ENCODE data around the gene RHBDD3.
"Not testable (repeated sequence)": the region's sequence is repeated elsewhere in the genome, so short reads cannot be mapped to it uniquely, and the experiment has no call there.

Gene RHBDD3

DNA sequence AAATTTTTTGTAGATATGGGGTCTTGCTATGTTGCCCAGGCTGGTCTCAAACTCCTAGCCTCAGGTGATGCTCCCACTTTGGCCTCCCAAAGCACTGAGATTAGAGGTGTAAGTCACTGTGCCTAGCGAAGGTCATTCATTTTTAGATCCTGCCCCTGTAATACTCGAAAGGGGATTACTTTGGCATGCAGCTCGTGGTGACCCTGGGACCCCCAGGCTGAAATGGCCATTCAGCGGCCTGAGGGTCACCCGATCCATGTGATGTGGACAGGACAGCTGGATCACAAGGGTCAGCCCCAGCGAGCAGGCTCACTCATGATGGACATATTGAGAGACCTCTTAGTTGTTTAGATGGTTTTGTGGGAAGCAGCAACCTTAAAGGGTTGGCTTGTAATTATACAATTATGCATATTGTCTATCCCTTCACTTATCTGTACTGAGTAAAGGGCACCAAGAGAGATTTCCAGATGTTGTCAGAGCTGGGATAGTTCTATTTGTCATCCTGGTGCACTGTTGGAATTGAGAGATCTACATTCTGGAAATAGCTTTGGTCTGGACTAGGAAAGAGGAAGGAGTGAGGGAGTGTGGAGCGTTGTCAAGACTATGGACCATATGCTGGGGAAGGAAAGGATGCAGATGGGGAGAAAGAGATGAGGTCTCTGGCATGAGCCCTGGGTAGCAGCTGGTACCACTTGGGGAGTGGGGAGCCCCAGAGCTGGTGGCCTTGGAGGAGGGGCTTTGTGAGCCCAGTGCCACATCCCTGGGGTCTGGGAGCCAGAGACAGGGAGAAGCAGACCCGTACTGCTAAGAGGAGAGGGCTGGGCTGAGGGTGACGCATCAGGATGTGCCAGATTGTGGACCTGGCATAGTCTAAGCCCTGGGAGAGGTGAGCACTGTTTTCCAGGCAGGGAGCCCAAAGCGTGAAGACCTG lies 15.5 kb downstream of the RHBDD3 start:
- no peak for DNase-seq (ENCODE audit: low read depth in 1 of 2, low spot score in 1 of 2)

DNA sequence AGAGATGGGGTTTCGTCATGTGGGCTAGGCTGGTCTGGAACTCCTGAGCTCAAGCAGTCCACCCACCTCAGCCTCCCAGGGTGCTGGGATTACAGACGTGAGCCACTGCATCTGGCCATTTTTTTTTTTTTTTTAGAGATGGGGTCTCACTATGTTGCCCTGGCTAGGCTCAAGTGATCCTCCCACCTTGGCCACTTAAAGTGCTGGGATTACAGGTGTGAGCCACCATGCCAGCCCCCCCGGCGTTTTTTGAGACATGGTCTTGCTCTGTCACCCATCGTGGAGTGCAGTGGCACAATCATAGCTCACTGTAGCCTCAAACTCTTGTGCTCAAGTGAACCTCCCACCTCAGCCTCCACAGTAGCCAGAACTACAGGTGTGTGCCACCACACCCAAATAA lies 16.5 kb downstream of the RHBDD3 start:
- no peak for DNase-seq (ENCODE audit: low read depth in 1 of 2, low spot score in 1 of 2)

DNA sequence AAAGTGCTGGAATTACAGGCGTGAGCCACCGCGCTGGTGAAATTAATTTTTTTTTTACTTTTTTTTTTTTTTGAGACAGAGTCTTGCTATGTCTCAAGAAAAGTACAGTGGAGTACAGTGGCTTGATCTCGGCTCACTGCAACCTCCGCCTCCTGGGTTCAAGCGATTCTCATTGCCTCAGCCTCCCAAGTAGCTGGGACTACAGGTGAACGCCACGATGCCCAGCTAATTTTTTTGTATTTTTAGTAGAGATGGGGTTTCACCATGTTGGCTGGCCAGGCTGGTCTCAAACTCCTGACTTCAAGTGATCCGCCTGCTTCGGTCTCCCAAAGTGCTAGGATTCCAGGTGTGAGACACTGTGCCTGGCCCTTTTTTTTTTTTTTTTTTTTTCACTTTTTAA lies 19.9 kb downstream of the RHBDD3 start:
- not testable (repeated sequence) for DNase-seq (ENCODE audit: low read depth in 1 of 2, low spot score in 1 of 2)

DNA sequence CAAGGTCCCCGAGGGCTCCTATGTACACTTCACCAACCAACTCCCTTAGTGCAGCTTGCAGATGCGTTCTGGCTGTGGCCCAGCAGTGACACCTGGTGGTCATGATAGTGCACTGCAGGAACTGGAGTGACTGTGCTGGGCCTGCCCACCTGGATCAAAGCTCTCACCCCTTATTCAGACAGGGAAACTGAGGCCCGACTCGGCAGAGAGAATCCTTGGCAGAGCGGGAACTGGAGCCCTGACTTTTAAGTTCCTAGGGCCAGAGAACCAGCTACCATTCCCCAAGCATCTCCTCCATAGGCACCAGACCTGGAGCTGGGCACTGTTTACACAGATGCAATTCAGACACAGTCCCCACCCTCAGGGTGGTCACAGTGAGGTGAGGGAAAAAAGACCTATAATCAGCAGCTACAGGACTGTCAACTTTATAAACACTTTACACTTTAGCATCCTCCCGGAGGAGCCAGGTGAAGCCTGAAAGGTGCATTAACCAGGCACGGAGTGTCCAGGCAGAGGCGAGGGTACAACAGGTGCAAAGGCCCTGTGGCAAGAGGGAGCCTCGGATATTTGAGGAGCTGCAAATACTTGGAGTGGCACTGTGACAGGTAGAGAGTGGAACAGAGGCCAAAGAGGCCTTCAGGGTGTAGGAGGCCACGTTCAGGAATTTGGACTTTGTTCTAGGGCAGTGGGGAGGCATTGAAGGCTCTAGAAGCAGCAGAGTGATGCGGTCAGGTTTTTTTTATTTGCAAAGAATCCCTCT lies 22.0 kb downstream of the RHBDD3 start:
- peak; percentile 36 to 53 for DNase-seq (ENCODE audit: low read depth in 1 of 2, low spot score in 1 of 2)

DNA sequence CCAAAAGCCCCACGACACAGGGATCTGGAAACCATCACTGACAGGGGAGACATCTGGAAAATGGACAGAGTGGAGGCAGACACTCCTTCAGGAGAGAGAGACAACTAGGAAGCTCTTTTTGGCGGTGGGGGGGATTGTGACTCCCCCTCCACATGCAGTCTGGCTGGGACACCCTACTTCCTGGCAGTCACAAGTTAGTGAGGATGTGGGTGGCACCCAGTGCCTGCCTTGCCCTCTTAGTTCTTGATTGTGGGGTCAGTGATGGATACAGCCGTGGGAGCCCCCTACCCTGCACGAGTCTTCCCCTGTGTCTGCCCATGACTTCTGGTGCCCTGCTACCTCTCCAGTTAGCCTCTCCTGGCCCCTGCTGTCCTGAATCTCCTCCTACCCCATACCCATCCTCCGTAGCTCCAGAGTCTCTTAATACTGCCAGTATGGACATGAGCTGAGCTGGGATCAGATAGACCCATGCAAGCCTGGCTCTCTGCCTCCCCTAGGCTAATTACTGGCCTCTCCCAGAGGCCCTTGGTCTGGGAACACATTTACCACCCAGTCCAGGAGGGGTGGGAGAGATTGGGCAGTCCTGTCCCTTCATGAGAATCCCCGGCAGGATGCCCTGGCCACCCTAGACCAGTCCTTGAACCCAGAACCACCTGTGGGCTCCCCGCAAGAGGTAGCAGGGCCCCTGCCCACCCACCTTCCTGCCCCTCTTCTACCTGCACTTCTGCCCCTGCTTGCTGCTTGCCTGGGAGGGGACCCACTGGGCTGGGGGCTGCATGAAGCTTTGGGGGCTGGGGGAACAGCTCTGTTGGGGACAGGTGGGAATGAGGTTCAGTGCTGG lies 22.8 kb downstream of the RHBDD3 start:
- no peak for DNase-seq (ENCODE audit: low read depth in 1 of 2, low spot score in 1 of 2)

DNA sequence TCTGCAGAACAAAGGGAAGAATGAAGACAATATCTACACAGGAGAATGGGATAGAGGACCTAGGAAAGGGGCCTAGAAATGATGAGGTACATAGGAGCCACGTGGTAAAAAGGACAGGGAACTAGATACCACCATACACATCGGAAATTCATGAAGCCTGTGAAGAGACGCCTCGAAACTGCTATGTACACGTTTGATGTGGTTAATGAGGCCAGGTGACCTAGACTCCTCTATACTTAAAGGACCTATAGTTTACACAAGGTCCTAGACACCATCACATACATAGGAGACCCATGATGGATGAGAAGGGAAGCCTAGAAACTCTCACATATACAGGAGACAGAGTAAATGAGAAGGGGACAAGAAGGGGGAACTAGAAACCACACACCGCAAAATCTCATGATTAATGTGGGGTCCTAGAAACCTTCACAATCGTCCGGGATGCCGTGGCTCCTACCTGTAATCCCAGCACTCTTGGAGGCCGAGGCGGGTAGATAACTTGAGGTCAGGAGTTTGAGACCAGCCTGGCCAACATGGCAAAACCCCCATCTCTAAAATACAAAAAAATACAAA lies 23.8 kb downstream of the RHBDD3 start:
- no peak for DNase-seq (ENCODE audit: low read depth in 1 of 2, low spot score in 1 of 2)

DNA sequence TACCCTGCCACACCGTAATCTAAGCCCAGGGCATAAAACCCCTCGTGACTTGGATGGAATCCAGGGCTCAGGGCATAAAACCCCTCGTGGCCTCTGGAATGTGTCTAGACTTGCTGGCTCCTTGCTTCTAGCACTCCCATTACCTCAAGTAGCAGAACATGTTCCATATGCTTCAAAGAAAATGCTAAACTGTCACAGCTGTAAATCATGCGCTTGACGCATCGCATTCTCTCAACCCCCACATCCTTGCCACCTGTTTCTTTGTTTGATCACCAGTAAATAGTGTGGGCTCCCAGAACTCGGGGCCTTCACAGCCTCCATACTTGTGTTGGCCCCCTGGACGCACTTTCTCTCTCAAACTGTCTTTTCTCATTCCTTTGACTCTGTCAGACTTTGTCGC lies 27.3 kb downstream of the RHBDD3 start:
- not testable (repeated sequence) for DNase-seq (ENCODE audit: low read depth in 1 of 2, low spot score in 1 of 2)

DNA sequence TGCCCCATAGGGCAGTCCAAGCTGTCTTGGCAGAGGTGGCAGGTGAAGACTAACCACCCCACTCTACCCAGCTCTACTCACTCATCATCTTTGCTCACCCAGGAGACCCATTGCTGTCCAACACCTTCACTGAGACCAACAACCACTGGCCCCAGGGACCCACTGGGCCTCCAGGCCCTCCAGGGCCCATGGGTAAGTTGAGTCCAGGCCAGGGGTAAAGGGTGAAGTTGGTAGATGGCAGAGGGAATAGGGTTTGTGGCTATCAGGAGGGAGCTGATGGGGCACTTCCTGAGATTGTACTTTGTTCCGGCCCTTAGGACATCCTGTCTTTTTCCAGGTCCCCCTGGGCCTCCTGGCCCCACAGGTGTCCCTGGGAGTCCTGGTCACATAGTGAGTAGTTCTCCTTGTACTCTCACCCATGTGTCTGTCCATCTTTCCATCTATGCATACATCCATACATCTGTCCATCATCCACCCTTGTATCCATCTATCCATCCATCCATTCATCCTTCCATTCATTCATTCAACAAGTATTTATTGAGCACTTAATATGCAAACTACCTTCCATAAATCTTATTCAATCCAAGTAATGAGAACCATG lies 34.4 kb downstream of the RHBDD3 start:
- DNase-seq (ENCODE audit: low read depth in 1 of 2, low spot score in 1 of 2), result no peak

DNA sequence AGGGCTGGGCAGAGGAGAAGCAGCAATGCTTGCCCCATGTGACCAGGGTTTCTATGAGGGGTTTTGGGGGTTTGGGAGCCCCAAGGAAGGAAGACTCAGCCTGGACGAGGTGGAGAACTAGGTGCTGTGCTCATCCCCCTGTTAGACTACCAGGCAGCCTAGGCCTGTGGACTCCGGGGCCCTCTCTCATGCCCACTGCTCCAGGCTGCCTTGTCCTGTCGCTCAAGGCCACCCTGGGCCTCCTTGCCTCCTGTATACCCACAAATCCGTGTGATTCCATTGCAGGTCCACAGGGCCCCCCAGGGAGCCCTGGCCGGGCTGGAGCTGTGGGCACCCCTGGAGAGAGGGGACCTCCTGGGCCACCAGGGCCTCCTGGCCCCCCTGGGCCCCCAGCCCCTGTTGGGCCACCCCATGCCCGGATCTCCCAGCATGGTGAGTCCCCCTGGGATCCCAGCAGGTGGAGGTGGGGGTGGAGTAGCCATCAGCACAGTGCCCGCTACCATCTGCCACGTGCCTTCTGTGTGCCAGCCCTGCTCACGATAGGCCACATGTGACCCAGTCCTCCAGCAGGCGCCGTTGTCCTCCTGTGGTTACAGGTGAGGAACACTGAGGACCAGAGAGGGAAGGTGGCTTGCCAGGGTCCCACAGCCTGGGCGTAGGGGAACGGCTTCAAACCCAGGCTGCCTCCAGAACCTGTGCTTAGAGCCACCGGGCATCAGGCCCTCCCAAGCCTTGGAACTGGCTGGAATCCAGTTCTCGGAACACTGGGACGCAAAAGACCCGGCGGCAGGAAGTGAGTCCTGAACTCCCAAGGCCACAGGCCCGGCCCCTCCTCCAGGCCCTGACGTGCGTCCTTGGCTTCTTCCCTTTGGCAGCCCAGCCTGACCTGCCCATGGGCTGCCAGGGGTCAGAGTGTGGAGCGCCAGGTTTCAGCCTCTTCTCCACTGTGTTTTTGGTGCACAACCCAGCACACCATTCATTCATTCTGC lies 35.5 kb downstream of the RHBDD3 start:
- DNase-seq (ENCODE audit: low read depth in 1 of 2, low spot score in 1 of 2), result no peak

DNA sequence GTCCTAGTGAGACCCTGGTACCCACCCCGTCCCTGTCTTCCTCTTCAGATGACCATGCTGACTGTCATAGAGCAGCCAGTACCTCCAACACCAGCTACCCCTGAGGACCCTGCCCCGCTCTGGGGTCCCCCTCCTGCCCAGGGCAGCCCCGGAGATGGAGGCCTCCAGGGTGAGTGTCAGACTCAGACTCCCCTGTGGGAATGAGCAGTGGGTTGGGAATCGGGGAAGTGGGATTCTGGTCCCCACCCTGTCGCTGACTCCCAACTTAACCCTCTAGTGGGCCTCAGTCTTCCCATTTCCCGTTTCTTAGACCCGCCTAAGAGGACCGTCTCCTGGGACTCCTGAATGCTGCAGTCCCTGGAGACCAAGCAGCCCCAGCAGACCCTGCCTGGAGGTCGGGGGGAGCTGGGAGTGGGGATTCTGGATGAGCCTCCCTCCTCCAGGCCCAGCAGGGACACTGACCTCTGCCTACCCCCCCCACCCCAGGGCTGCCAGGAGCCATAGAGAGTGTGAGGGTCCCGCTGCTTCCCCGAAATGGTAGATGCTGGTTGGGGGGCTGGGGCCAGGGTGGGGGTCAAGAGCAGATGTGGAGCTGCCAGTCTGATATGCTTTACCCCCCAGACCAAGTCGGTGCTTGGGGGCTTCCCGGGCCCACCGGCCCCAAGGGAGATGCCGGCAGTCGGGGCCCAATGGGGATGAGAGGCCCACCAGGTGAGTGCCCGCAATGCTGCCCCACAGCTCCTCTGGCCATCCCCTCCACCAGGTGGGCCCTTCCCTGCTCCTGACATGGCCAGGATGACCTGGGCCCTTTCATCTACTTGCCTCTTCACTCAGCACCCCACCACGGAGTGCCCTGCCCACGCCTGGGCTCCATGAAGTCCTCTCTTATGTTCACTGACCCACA lies 36.6 kb downstream of the RHBDD3 start:
- DNase-seq (ENCODE audit: low read depth in 1 of 2, low spot score in 1 of 2), result no peak

DNA sequence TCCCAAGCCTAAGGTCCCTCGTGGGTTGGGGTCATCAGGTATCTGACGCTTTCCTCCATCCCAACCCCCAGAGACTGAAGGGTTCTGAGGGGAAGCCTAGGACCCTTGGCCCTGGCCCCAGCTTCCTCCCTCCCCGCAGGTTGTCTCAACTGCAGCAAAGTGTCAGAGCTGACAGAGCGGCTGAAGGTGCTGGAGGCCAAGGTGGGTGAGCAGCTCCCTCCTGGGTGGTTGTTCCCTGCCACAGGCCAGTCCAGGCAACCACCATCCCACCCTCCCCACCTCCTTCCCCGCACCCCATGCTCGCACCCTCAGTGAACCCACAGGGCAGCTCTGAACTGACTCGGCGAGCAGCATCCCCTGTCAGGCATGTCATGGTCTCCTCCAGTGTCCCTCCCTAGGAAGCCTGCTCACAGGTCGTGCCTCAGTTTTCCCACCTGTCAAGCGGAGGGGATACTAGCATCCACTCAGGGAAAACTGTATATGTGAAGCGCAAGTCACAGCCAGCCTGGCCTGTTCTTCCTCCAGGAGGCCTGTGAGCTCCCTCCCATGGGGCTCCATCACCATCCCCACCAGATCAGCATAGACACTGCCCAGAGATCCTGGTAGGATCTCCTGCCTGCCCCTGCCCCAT lies 41.3 kb downstream of the RHBDD3 start:
- DNase-seq (ENCODE audit: low read depth in 1 of 2, low spot score in 1 of 2), result no peak

DNA sequence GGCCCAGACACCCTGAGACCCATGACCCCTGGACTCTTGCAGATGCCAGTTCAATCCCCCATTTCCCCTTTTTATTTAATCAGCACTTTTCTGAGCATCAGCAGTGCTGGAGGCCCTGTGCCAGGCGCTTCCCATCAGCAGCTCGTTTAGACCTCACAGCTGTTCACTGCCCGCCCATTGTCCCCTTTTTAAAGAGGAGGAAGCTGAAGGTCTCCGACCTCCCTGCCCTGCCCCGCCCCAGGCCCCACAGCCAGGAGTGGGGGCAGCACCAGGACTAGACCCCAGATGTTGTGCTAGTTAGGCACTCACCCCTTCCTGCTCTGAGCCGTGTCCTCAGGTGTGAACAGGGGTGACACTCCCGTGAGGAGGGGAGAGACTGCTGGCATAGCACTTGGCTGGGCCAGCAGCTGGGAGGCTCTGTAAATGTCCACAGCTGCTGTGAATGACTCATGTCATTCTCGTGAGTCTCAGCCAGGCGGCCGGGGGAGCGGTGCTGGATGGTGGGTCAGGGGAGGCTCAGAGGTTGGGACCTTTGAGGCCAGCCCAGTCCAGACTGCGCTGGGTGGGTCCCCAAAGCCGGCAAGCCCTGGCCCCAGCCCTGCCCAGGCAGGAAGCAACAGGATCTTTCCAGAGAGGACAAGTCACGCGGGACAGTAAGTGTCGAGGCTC lies 42.2 kb downstream of the RHBDD3 start:
- no peak for DNase-seq (ENCODE audit: low read depth in 1 of 2, low spot score in 1 of 2)

DNA sequence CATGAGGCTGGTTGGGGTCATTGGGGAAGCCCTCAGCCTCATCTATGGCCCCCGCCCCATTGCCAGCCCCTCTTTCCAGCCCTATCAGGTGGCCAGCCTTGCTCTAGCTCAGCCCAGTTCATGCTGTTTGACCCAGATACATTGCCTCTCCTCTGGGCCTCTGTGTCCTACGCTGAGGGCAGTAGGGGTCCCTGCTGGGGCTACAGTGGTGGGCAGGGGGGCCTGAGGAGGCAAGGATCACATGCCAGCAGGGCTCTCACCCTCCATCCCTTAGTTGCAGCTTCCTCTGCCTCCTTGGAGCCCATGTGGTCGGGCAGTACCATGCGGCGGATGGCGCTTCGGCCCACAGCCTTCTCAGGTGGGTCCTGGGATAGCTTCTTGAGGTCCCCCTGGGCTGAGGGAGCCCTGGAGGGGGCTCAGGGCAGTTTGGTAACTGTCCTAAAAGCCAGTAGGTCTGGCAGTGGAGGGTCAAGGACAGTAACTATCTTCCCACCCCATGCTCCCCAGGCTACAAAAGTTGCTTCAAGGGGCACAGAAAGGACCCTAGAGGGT lies 42.8 kb downstream of the RHBDD3 start:
- no peak for DNase-seq (ENCODE audit: low read depth in 1 of 2, low spot score in 1 of 2)

DNA sequence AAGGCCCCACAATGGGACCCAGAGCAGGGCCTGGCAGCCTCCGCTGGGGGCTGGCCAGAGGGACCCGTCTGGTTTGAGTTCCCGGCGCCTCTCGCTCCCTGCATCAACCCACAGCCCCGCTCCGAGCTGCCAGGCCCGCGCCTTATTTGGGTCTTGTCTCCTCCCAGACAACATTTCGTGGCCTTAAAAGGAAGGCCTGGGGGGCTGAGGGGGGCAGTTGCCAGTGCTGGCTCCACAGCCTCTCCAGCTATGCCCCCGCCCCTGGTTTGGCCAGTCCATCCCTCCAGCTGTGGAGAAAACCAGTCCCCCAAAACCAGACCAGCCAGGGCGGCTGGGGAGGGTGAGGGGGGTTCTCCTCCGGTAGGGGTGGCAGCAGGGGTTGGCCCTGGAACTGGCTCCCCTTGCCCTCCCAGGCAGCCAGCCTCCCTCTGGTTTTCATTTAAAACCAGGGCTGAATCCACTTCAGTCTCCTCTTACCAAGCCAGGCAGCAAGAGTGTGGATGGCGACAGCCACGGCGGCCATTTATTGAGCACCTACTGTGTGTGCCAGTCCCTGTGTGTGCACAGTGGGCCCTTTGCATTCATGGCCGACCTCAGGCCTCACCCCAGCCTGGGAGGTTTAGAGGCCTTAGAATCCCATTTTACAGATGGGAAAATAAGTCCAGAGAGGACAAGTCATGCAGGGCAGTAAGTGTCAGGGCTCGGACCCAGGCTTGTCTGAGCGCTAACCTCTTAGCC lies 43.5 kb downstream of the RHBDD3 start:
- DNase-seq (ENCODE audit: low read depth in 1 of 2, low spot score in 1 of 2), result no peak

DNA sequence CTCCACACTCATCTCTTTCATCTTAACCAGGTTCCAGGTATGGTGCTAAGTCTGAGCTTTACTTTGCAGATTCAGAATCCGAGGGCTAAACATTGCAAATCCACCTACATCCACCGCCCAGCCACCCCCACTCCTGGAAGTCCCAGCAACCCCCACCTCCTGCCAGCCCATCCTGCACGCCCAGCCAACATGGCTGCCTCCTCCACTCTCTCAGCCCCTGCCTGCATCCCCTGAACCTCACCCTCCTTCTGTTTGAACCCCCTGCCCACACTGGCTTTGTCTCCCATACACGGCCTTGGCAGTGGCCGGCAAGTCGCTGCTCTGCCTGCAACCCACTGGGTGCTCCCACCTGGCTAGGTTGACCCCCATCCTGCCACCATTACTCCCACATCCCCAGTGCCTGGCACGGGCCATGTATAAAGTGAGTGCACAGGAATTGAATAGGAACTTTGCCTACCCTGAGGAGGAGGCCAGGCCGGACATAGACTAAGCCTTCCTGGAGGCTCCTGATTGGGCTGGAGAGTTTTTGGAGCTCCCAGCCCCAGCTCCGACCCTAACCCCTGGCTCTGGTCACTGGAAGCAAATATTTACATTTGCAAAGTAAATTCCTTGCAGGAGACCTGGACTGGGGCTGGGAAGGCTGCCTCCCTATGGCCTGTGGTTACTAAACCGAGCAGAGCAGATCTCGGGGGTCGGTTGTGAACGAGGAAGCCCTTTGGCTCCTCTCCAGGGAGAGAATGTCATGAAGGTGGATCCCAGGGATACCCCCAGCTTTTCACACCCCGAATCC lies 47.7 kb downstream of the RHBDD3 start:
- no peak for DNase-seq (ENCODE audit: low read depth in 1 of 2, low spot score in 1 of 2)

DNA sequence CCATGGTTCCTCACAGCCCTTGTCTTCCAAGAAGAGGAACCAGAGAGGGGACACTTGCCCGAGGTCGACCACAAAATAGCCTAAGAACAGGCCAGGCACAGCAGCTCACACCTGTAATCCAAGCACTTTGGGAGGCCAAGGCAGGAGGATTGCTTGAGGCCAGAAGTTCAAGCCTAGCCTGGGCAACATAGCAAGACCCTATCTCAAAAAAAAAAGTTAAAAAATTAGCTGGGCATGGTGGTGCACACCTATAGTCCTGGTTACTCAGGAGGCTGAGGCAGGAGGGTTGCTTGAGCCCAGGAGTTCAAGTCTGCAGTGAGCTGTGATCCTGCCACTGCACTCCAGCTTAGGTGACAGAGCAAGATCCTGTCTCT lies 48.4 kb downstream of the RHBDD3 start:
- not testable (repeated sequence) for DNase-seq (ENCODE audit: low read depth in 1 of 2, low spot score in 1 of 2)

Data from activated T-helper 1 cell treated with anti-CD3 and anti-CD28 coated beads, Interleukin-2, amount 50 U/mL, for 16 hours (primary cell).